ENCODE measurements around the gene GRIA3.

DNA sequence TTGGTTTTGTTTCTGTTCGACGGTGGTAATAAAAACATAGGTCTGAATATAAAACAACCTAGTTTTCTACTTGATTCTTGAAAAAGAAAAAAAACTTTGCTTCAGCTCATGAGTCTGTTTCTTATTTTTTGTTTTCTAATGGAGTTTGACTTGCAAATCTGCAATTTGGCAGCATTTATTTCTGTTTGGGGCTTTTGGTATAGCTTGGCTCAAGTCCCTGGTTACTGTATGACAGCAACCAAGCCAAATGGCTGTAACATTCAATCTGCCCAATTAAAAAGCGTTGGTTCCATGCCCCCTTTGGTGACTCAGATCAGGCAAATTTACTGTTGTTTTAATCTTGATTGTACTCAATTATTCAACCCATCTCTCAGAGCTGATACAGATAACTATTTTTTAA is 263.4 kb downstream of the GRIA3 start:
- TF ChIP-seq, protein P1, sequence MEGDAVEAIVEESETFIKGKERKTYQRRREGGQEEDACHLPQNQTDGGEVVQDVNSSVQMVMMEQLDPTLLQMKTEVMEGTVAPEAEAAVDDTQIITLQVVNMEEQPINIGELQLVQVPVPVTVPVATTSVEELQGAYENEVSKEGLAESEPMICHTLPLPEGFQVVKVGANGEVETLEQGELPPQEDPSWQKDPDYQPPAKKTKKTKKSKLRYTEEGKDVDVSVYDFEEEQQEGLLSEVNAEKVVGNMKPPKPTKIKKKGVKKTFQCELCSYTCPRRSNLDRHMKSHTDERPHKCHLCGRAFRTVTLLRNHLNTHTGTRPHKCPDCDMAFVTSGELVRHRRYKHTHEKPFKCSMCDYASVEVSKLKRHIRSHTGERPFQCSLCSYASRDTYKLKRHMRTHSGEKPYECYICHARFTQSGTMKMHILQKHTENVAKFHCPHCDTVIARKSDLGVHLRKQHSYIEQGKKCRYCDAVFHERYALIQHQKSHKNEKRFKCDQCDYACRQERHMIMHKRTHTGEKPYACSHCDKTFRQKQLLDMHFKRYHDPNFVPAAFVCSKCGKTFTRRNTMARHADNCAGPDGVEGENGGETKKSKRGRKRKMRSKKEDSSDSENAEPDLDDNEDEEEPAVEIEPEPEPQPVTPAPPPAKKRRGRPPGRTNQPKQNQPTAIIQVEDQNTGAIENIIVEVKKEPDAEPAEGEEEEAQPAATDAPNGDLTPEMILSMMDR (conservative IDR thresholded peaks at IDR 0.05; ENCODE audit: low read length), result no peak
- TF ChIP-seq EZH2phosphoT487 (IDR thresholded peaks at IDR 0.05; ENCODE audit: borderline replicate concordance, low read depth, low read length), result no peak

All from OCI-LY7 (cell line).